Neuronal stem cell (in vitro differentiated cells): ENCODE measurements around the gene DIP2C.
A peak's percentile ranks its signal among the peaks of the same experiment; 100 is the strongest.
"Not testable (repeated sequence)": the region's sequence is repeated elsewhere in the genome, so short reads cannot be mapped to it uniquely, and the experiment has no call there.

Experiments used
- DNase-seq: peaks from one replicate; pipeline ENCODE4 v3.0.0-alpha.2; 2013; ENCODE audit warnings: low spot score
- H2AFZ ChIP-seq: one replicate; pipeline ENCODE4 v1.6.1; 2013; ENCODE audit warnings: mild to moderate bottlenecking, low read length, inconsistent platforms
- H2AK5ac ChIP-seq: 2 replicates; pipeline ENCODE4 v1.6.1; 2013; ENCODE audit warnings: low read depth, mild to moderate bottlenecking, inconsistent platforms, low read length, moderate library complexity, mixed read lengths
- H2BK120ac ChIP-seq: 2 replicates; pipeline ENCODE4 v1.6.1; 2013; ENCODE audit warnings: low read depth, mild to moderate bottlenecking, inconsistent platforms, low read length, moderate library complexity, mixed read lengths
- H2BK12ac ChIP-seq: one replicate; pipeline ENCODE4 v1.6.1; 2013; ENCODE audit warnings: low read length, inconsistent platforms
- H2BK15ac ChIP-seq: 2 replicates; pipeline ENCODE4 v1.6.1; 2013; ENCODE audit warnings: mild to moderate bottlenecking, low read length, inconsistent platforms, mixed read lengths
- H2BK5ac ChIP-seq: one replicate; pipeline ENCODE4 v1.6.1; 2013; ENCODE audit warnings: inconsistent platforms, mild to moderate bottlenecking, low read length, moderate library complexity
- H3K14ac ChIP-seq: one replicate; pipeline ENCODE4 v1.6.1; 2013; ENCODE audit warnings: low read length, inconsistent platforms
- H3K18ac ChIP-seq: 2 replicates; pipeline ENCODE4 v1.6.1; 2013; ENCODE audit warnings: low read length, inconsistent platforms
- H3K23ac ChIP-seq: 2 replicates; pipeline ENCODE4 v1.6.1; 2013; ENCODE audit warnings: low read depth, mild to moderate bottlenecking, mixed read lengths, low read length, inconsistent platforms; ENCODE audit not compliant: poor library complexity
- H3K27ac ChIP-seq: replicated peaks from 3 replicates; pipeline ENCODE4 v1.5.1; 2013; ENCODE audit warnings: low read length, inconsistent platforms
- H3K27me3 ChIP-seq, 3 experiments: 2 replicates each; pipeline ENCODE4 v1.6.1; 2013; ENCODE audit warnings: low read length in 3 of 3, mild to moderate bottlenecking in 2 of 3, inconsistent platforms in 1 of 3, low read depth in 1 of 3, mixed read lengths in 1 of 3, moderate library complexity in 1 of 3; ENCODE audit not compliant: control insufficient read depth in 3 of 3, insufficient read depth in 3 of 3
- H3K36me3 ChIP-seq, 2 donors: replicated peaks in 1 of 2; 2 replicates each; pipeline ENCODE4 v1.6.1; 2013; ENCODE audit warnings: low read length in 2 of 2; ENCODE audit not compliant: control insufficient read depth in 2 of 2, insufficient read depth in 2 of 2
- H3K4ac ChIP-seq: 2 replicates; pipeline ENCODE4 v1.6.1; 2013; ENCODE audit warnings: inconsistent platforms, mild to moderate bottlenecking, low read length, moderate library complexity
- H3K4me1 ChIP-seq, 2 donors: 1 replicate in 1 of 2; 2 replicates in 1 of 2; pipeline ENCODE4 v1.6.1; 2013; ENCODE audit warnings: low read length in 2 of 2, low read depth in 1 of 2; ENCODE audit not compliant: control insufficient read depth in 2 of 2, insufficient read depth in 1 of 2
- H3K4me2 ChIP-seq: one replicate; pipeline ENCODE4 v1.6.1; 2013; ENCODE audit warnings: mild to moderate bottlenecking, low read length, inconsistent platforms; ENCODE audit not compliant: insufficient read depth, poor library complexity, severe bottlenecking
- H3K4me3 ChIP-seq, 2 donors: 2 replicates each; pipeline ENCODE4 v1.5.1; 2013; ENCODE audit warnings: low read length in 2 of 2, mild to moderate bottlenecking in 2 of 2, inconsistent platforms in 1 of 2, moderate library complexity in 1 of 2
- H3K79me1 ChIP-seq: one replicate; pipeline ENCODE4 v1.6.1; 2013; ENCODE audit warnings: low read depth, mild to moderate bottlenecking, inconsistent platforms, low read length, moderate library complexity
- H3K9ac ChIP-seq: one replicate; pipeline ENCODE4 v1.6.1; 2013; ENCODE audit warnings: mild to moderate bottlenecking, low read depth, low read length, inconsistent platforms; ENCODE audit not compliant: poor library complexity
- H3K9me3 ChIP-seq, 2 donors: replicated peaks in 1 of 2; 2 replicates each; pipeline versions ENCODE3 to v1.6.1; 2013; ENCODE audit warnings: low read length in 2 of 2, mild to moderate bottlenecking in 2 of 2, inconsistent platforms in 1 of 2, low read depth in 1 of 2, mixed read lengths in 1 of 2, moderate library complexity in 1 of 2; ENCODE audit not compliant: control insufficient read depth in 2 of 2, insufficient read depth in 1 of 2
- H4K8ac ChIP-seq: one replicate; pipeline ENCODE4 v1.6.1; 2013; ENCODE audit warnings: low read depth, mild to moderate bottlenecking, inconsistent platforms, low read length, moderate library complexity
- H4K91ac ChIP-seq: one replicate; pipeline ENCODE4 v1.6.1; 2013; ENCODE audit warnings: low read length, low read depth, mild to moderate bottlenecking, inconsistent platforms; ENCODE audit not compliant: poor library complexity
- WGBS, 2 donors: extraction: QIAGEN DNeasy Blood & Tissue Kit; methylation state at CpG; one replicate each; pipeline ENCODE4 v1.1.7; 2013; ENCODE audit warnings: missing lambda C conversion rate in 2 of 2, mixed read lengths in 1 of 2; ENCODE audit not compliant: insufficient read length in 2 of 2, insufficient replicate concordance in 1 of 2; ENCODE audit errors: extremely low coverage in 2 of 2; 5-methylcytosine and 5-hydroxymethylcytosine counted together

Gene DIP2C

DNA sequence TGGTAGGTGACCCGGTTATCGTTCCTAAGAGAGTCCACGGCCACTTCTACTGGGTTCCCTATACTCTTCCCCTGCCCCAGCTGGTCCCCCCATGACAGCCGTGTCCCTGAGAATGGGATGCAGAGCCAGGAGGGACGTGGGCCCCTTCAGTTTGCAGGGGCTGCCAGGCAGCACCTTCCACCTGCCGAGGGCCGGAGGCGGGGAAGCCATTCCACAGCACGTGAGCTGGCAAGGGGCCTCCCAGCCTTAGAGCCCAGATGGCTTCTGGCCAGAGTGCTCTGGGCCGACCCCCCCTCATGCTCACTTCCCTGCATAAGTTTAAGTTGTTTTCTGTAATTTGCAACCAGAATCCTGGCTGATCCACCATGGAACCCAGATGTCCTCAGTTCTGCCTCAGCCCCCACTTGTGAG is 39.0 kb downstream of the DIP2C start:
- DNase-seq: no peak
- Histone ChIP-seq H3K4ac (no peak overlapping the region), H2BK12ac (no peak overlapping the region), H2BK120ac (no peak overlapping the region), H2AFZ (no peak overlapping the region), H2BK15ac (no peak overlapping the region), H3K23ac (no peak overlapping the region), H4K8ac (no peak overlapping the region), H3K14ac (no peak overlapping the region), H3K4me1 (peaks cover 4 to 6% of the 10 kb centered on the region in 2 donors), H3K9ac (no peak overlapping the region), H3K9me3 (peaks cover 2 to 3% of the 10 kb centered on the region in 2 donors), H3K36me3 (no peaks in the 10 kb centered on the region), H2AK5ac (no peak overlapping the region), H2BK5ac (no peak overlapping the region), H4K91ac (no peak overlapping the region), H3K4me3 (no peak overlapping the region), H3K27me3 (no peaks in the 10 kb centered on the region), H3K79me1 (peaks cover 18% of the 10 kb centered on the region), H3K27ac (no peak overlapping the region), H3K18ac (peak overlapping the region; percentile 46), H3K4me2 (no peak overlapping the region)
- whole genome bisulfite sequencing, 2 donors: no CpG with 5 or more reads among the region's 10 CpGs

DNA sequence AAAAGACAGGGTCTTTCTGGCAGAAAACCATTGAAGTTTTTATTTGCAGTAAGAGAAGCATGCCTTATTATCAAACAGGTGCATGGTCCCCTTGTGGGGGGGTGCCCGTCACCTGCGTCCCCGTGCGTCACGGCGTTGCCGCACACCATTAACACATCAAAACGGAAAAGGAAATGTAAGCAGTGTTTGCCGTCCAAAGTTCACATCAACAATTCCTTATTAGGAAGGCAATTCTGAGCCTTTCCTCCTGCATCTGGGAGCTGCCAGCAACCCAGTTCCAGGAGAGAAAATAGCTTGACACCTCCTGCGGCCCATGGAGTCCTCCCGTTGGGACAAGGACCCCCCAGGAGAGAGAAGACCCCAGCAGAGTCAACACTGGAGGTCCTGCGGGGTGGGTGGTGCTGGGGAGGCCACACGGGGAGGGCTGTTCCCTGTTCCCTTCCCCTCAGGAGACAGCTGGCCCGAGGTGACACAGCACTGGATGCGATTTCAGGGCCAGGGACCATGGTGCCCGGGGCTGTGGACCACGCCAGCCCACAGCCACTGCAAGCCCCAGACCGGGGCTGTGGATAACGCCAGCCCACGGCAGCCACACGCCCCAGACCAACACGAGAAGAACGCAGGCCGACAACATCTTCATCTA is 39.5 kb downstream of the DIP2C start:
- Histone ChIP-seq H2BK5ac (no peak overlapping the region), H3K4me1 (peaks cover 3 to 4% of the 10 kb centered on the region in 2 donors), H3K18ac (peak overlapping the region; percentile 74), H3K36me3 (peaks cover 0 to under 1% of the 10 kb centered on the region in 2 donors), H3K14ac (no peak overlapping the region), H3K4me3 (no peak overlapping the region), H4K91ac (no peak overlapping the region), H3K9me3 (peaks cover 5 to 8% of the 10 kb centered on the region in 2 donors), H2BK15ac (no peak overlapping the region), H3K4ac (no peak overlapping the region), H3K79me1 (peaks cover 14% of the 10 kb centered on the region), H4K8ac (no peak overlapping the region), H3K4me2 (no peak overlapping the region), H2BK120ac (no peak overlapping the region), H2AFZ (no peak overlapping the region), H2AK5ac (peak overlapping the region; percentile 58), H3K23ac (no peak overlapping the region), H2BK12ac (no peak overlapping the region), H3K27ac (no peak overlapping the region), H3K9ac (no peak overlapping the region), H3K27me3 (no peaks in the 10 kb centered on the region)
- WGBS, 2 donors: no CpG with 5 or more reads among the region's 24 CpGs
- DNase-seq: no peak

DNA sequence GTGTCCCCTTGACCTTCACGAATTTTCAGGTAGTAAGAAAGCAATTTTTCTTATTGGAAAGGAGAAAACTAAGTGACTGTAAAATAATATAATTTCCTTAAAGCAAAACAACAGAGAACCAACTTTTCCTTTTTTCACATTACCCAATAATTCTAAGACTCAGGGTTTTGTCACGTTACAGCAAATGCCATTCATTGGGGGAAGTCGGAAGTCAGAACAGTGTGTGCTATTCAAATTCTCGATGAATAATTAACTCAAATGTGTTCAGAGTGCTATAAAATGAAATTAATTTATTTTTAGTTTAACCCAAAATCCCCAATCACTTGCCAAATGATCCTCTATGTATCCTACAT is 40.0 kb downstream of the DIP2C start:
- DNase-seq: no peak
- Histone ChIP-seq H4K91ac (no peak overlapping the region), H3K27me3 (no peaks in the 10 kb centered on the region), H3K14ac (no peak overlapping the region), H2BK5ac (no peak overlapping the region), H2BK15ac (no peak overlapping the region), H3K4ac (no peak overlapping the region), H3K9me3 (peaks cover 7 to 13% of the 10 kb centered on the region in 2 donors), H3K4me3 (no peak overlapping the region), H2AK5ac (no peak overlapping the region), H3K27ac (no peak overlapping the region), H2BK120ac (no peak overlapping the region), H3K23ac (no peak overlapping the region), H3K4me1 (peaks cover 3 to 4% of the 10 kb centered on the region in 2 donors), H2BK12ac (no peak overlapping the region), H3K18ac (no peak overlapping the region), H3K9ac (no peak overlapping the region), H2AFZ (no peak overlapping the region), H3K4me2 (no peak overlapping the region), H3K36me3 (peaks cover 0 to 3% of the 10 kb centered on the region in 2 donors), H3K79me1 (peaks cover 14% of the 10 kb centered on the region), H4K8ac (no peak overlapping the region)
- WGBS, 2 donors: no CpG with 5 or more reads among the region's 4 CpGs

DNA sequence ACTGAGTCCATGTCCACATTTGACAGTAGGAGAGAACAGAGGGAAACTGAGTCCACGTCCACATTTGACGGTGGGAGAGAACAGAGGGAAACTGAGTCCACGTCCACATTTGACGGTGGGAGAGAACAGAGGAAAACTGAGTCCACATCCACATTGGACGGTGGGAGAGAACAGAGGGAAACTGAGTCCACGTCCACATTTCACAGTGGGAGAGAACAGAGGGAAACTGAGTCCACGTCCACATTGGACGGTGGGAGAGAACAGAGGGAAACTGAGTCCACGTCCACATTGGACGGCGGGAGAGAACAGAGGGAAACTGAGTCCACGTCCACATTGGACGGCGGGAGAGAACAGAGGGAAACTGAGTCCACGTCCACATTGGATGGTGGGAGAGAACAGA is 42.4 kb downstream of the DIP2C start:
- not testable (repeated sequence) for H3K4ac ChIP-seq, H3K36me3 ChIP-seq, H3K4me1 ChIP-seq, H2AFZ ChIP-seq, H2BK5ac ChIP-seq, H3K9ac ChIP-seq, H2BK120ac ChIP-seq, H3K27ac ChIP-seq, H3K4me3 ChIP-seq, H3K4me2 ChIP-seq, H2BK12ac ChIP-seq, DNase-seq, H3K14ac ChIP-seq, H3K23ac ChIP-seq, H4K8ac ChIP-seq, H4K91ac ChIP-seq, H2AK5ac ChIP-seq, H3K18ac ChIP-seq, H2BK15ac ChIP-seq, H3K27me3 ChIP-seq
- WGBS, 2 donors: no CpG with 5 or more reads among the region's 15 CpGs
- H3K79me1 ChIP-seq: peaks cover 15% of the 10 kb centered on the region
- H3K9me3 ChIP-seq: peaks cover 7 to 14% of the 10 kb centered on the region in 2 donors
